ENCODE measurements around the gene SUGCT.
A peak's percentile ranks its signal among the peaks of the same experiment; 100 is the strongest.
"Not testable (repeated sequence)": the region's sequence is repeated elsewhere in the genome, so short reads cannot be mapped to it uniquely, and the experiment has no call there.

Gene SUGCT

GRCh38 chr7:40268810-40269209 lies 134.0 kb downstream of the SUGCT start:
- DNase-seq: not testable (repeated sequence)

GRCh38 chr7:40276061-40276460 lies 141.3 kb downstream of the SUGCT start:
- DNase-seq: no peak

- DNase-seq: no peak
These were observed 145.2 kb downstream of the SUGCT start for GRCh38 chr7:40279991-40280390.

- DNase-seq: no peak
These were observed 148.1 kb downstream of the SUGCT start for GRCh38 chr7:40282858-40283257.

GRCh38 chr7:40283391-40283790 lies 148.6 kb downstream of the SUGCT start:
- DNase-seq: no peak

DNA sequence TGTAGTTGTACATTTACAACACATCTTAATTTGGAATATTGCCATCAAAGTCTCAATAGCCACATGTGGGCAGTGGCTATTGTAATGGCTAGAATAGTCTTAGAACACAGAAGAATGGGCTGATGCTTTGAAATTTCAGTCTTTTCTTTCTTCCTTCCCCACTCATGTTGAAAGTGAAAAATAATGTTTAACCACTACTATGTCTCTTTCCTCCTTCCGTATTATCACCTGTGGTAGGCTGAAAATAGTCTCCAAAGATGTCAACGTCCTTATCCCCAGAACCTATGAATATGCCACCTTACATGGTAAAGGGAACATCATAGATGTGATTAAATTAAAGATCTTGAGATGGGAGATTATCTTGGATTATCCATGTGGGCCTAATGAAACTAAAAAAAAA lies 154.0 kb downstream of the SUGCT start:
- no peak for DNase-seq

GRCh38 chr7:40297741-40298311 lies 163.0 kb downstream of the SUGCT start:
- DNase-seq: no peak

GRCh38 chr7:40298421-40298820 lies 163.6 kb downstream of the SUGCT start:
- DNase-seq: no peak

DNA sequence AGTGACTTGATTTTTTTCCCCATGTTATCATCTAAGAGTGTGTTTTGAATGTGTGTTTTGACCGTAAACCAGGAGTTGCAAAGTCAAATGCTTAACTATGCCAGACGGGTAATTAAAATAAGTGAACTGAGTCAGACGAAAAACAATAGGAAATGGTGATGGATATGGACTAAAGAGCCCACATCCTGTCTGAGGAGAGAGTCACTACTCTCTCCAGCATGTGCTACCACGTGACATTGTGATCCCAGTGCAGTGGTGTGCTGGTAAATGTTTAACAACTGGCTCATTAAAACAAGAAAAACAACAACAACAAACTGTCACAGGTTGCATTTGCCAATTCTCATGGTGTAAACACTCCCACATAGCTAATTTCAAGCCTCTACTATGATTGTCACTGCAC lies 164.3 kb downstream of the SUGCT start:
- DNase-seq: no peak

GRCh38 chr7:40300146-40300670 lies 165.4 kb downstream of the SUGCT start:
- no peak for DNase-seq

DNA sequence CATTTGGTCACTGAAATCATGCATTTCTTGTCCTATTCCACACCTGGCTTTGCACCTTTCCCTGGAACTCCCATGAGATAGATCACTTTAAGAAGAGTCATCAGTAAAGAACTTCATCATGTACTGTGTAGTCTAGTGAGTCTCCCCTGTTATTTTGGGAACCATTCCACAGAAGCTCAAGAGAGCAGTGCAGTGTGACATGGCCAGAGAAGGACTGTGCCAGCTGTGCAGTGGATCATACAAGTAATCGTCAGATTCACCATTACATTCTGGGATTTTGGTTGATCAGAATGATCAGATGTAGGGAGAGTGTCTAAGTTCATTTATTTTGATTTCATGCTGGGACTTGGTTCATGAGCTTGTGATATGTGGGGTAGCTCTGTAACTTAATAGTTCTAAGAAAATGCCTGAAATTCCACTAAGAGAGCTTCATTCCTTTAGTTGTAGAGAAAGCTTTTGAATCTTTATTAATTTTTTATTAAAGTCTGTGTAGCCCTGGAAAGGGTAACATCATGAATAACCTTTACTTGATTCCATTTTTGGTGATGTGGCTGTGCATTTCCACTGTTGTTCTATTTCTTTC lies 166.8 kb downstream of the SUGCT start:
- DNase-seq: no peak

- DNase-seq: no peak
These were observed 169.2 kb downstream of the SUGCT start for GRCh38 chr7:40303996-40304395.

GRCh38 chr7:40305229-40305628 lies 170.4 kb downstream of the SUGCT start:
- no peak for DNase-seq

- DNase-seq: no peak
These were observed 171.2 kb downstream of the SUGCT start for GRCh38 chr7:40306025-40306424.

- DNase-seq: no peak
These were observed 171.8 kb downstream of the SUGCT start for GRCh38 chr7:40306596-40306995.

DNA sequence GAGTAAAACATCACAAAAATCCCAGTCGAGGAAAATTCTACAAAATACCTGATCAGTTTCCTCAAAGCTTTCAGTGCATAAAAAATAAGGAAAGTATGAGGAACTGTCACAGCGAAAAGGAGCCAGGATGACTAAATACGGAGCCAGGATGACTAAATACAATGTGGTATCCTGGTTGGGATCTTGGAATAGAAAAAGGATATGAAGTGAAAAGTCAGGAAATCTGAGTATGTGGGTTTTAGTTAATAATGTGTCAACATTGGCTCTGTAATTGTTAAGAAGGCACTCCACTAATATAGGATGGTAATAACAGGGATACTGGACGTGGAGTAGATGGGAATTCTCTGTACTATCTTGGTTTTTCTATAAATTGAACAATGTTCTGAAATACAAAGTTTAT lies 175.5 kb downstream of the SUGCT start:
- DNase-seq: no peak

GRCh38 chr7:40311307-40311706 lies 176.5 kb downstream of the SUGCT start:
- DNase-seq: no peak

DNA sequence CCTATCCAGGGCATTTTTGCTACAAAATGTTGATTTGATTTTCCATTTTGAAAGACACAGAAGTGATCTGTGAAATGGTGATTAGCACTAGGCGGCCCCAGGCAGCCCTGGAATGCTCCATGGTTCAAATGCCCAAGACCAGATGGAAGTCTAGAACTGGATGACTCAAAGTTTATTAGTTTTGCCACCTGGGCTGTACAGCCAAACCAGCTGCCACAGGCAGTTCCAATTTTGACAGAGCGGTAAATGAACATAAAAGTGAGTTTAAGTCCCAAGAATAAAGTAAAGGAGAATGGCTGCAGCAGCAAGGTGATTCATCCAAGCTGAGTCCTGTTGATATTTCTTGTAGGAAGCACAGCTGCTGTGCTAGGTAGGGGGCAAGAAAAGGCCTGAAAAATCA lies 180.5 kb downstream of the SUGCT start:
- DNase-seq: no peak

- DNase-seq: no peak
These were observed 181.4 kb downstream of the SUGCT start for GRCh38 chr7:40316176-40316575.

DNA sequence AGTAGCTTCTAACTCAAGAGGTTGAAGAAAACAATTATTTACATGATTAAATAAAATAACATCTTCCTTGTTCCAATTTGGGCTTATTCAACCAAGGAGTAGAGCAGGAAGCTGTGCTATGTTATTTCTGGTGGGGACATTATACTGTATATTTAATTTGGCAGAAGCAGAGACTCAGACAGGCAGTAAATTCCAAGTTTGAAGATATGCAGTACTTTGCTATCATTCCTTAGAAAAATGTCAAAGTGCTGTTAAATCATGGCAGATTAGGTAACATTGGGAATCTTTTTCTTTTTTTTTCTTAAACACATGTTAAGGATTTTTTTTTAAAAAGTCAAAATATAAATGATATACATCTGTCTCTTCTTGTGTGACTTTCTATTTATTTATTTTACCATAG lies 190.1 kb downstream of the SUGCT start:
- DNase-seq: no peak

DNA sequence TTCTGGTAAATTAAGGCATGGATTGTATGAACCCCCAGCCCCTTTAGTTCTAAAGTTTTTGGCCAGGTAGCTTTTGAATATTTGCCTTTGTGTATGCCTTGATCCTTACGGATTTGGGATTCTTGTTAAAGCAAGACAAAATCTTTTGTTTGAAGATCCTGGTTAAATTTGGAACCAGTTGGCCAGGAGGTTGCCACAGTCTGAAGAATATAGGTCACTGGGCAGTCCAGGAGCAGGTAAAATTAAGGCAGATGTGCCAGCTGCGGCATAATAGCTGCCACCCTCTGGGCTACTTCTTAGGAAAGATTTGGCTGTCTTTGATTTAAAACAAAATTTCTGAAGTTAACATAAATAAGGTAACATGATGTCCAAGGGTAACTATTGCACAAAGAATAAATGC lies 192.3 kb downstream of the SUGCT start:
- DNase-seq: no peak

GRCh38 chr7:40327873-40328272 lies 193.1 kb downstream of the SUGCT start:
- DNase-seq: no peak

DNA sequence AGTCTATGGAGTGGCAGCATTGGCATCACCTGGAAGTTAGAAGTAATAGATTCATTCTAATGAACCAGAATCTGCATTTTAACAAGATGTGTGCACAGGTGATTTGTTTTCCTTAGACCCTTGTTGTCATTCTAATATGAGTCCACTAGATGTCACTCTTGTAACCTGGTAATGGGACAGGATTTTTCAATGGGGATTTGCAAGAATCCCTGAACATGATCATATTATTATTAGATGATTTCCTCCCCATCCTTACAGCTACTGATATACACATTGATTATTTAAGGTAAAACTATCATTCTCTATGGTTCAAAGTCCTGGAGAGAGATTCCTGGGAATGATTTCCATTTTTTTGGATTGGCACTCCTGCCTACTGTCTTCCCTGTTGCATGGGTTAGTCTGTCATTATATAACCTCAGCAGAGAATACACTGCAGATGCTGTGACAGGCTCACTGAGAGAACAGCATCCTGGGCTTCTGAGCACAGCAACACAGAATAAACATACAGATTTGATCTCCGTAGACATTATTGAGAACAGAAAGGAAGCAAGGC lies 194.9 kb downstream of the SUGCT start:
- DNase-seq: peak in 1 of 2 experiments; percentile 56

DNA sequence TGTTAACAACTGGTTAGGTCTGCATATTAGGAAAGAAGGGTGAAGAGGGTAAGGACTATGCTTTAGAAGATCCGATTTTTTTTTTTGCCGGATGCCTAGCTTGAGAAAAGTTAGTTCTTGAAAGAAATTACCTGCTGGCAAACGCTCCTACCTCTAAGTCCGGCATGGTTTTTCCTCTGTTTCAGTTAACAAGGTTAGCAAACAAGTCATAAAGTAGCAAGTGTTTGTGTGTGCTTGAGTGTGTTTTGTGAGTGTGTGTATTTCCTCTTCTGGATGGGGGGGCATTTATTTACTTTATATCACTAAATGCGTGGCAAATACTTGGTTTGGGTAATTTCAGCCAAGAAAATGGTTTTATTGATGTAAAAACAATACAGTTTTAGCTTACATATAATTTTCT lies 195.6 kb downstream of the SUGCT start:
- no peak for DNase-seq

GRCh38 chr7:40331915-40332314 lies 197.1 kb downstream of the SUGCT start:
- DNase-seq: no peak
